Endothelial cell of umbilical vein (primary cell): Measurements from ENCODE around the gene MAML3. TPM values are rescaled to one million over a fixed set of nuclear protein-coding genes. Genes with fewer than 3 reads are reported as not detected.

Experiments
- BruUV-seq: library from RNA; stranded (reverse); fragments of 400-500 nt; replicated peaks from 2 replicates; lab custom pipeline; 2021; lab: Mats Ljungman, UMichigan
- CTCF ChIA-PET: fragments of 300-600, 350-600 bp; sonication (Branson Sonifier 250); formaldehyde crosslinking; loops from one replicate; lab custom pipeline; 2021; ENCODE audit warnings: antibody characterized with exemption, inconsistent platforms; lab: Charles Lee
- POLR2A ChIA-PET: fragments of 300-600, 350-600 bp; sonication (Branson Sonifier 250); formaldehyde crosslinking; loops from one replicate; lab custom pipeline; 2021; ENCODE audit warnings: antibody characterized with exemption, inconsistent platforms; lab: Charles Lee
- DNase-seq: peaks from one replicate; pipeline ENCODE4 v3.0.0-alpha.2; 2011; ENCODE audit warnings: low read depth, low spot score
- FAIRE-seq: peaks from 2 replicates; lab custom pipeline; 2011; peaks lifted over from hg19 to GRCh38; lab: Jason Lieb, UNC
- H2AFZ ChIP-seq: 2 replicates; pipeline ENCODE4 v1.6.0; 2012; ENCODE audit warnings: low read depth, low read length, control low read depth, inconsistent platforms
- H3K27ac ChIP-seq: 2 replicates; pipeline ENCODE4 v1.5.1; 2011; ENCODE audit warnings: low read depth, mild to moderate bottlenecking, control low read depth, low read length, moderate library complexity; ENCODE audit not compliant: insufficient read depth
- H3K27me3 ChIP-seq, 2 experiments: 2 replicates each; pipeline versions ENCODE4 v1.6.0 to v1.6.1; 2011; ENCODE audit warnings: low read length in 2 of 2, mixed read lengths in 1 of 2; ENCODE audit not compliant: control insufficient read depth in 2 of 2, insufficient read depth in 2 of 2
- H3K36me3 ChIP-seq, 2 experiments: 2 replicates in 1 of 2; 3 replicates in 1 of 2; pipeline ENCODE4 v1.5.1; 2011; ENCODE audit warnings: low read length in 2 of 2, mild to moderate bottlenecking in 1 of 2, moderate library complexity in 1 of 2; ENCODE audit not compliant: control insufficient read depth in 2 of 2, insufficient read depth in 2 of 2; ENCODE audit errors: extremely low read depth in 1 of 2
- H3K4me1 ChIP-seq: 3 replicates; pipeline ENCODE4 v1.5.1; 2011; ENCODE audit warnings: mild to moderate bottlenecking, low read length; ENCODE audit not compliant: control insufficient read depth, insufficient read depth; ENCODE audit errors: extremely low read depth
- H3K4me2 ChIP-seq: 2 replicates; pipeline ENCODE4 v1.6.1; 2011; ENCODE audit warnings: low read length, control low read depth, mixed read lengths; ENCODE audit not compliant: insufficient read depth
- H3K4me3 ChIP-seq, 3 experiments: fragments of 200-600 bp in 1 of 3; sonication (generic), shearing (Covaris generic) in 1 of 3; replicated peaks in 1 of 3; 2 replicates each; pipeline ENCODE4 v1.5.1; 2011 to 2016; ENCODE audit warnings: control low read depth in 3 of 3, low read length in 3 of 3, mild to moderate bottlenecking in 2 of 3, inconsistent platforms in 1 of 3, low read depth in 1 of 3, moderate library complexity in 1 of 3; ENCODE audit not compliant: insufficient read depth in 1 of 3
- H3K79me2 ChIP-seq: 2 replicates; pipeline ENCODE4 v1.6.0; 2012; ENCODE audit warnings: low read length, inconsistent platforms; ENCODE audit not compliant: control insufficient read depth, insufficient read depth
- H3K9ac ChIP-seq: replicated peaks from 2 replicates; pipeline ENCODE3; 2011; ENCODE audit warnings: low read length, control low read depth; ENCODE audit not compliant: insufficient read depth; ENCODE audit errors: extremely low read depth
- H3K9me1 ChIP-seq: replicated peaks from 3 replicates; pipeline ENCODE4 v1.6.0; 2011; ENCODE audit warnings: mild to moderate bottlenecking, low read length; ENCODE audit not compliant: control insufficient read depth, insufficient read depth; ENCODE audit errors: extremely low read depth
- H3K9me3 ChIP-seq: replicated peaks from 2 replicates; pipeline ENCODE4 v1.5.1; 2012; ENCODE audit warnings: low read length, inconsistent platforms; ENCODE audit not compliant: control insufficient read depth, insufficient read depth
- H4K20me1 ChIP-seq: replicated peaks from 2 replicates; pipeline ENCODE3; 2011; ENCODE audit warnings: mild to moderate bottlenecking, low read length; ENCODE audit not compliant: control insufficient read depth, insufficient read depth; ENCODE audit errors: extremely low read depth
- EZH2 ChIP-seq: IDR thresholded peaks from 2 replicates; pipeline ENCODE4 v1.6.1; 2012; ENCODE audit warnings: borderline replicate concordance, low read depth, mild to moderate bottlenecking, moderate library complexity, low read length, inconsistent platforms; ENCODE audit not compliant: severe bottlenecking
- GATA2 ChIP-seq: IDR thresholded peaks from 2 replicates; pipeline ENCODE4 v1.7.0; 2011; ENCODE audit warnings: low read depth, mild to moderate bottlenecking, moderate library complexity, mixed read lengths, low read length; ENCODE audit not compliant: insufficient read length, insufficient read depth
- JUN ChIP-seq: IDR thresholded peaks from 2 replicates; pipeline ENCODE4 v1.6.1; 2011; ENCODE audit warnings: borderline replicate concordance, low read depth; ENCODE audit not compliant: insufficient read length, insufficient read depth
- MAX ChIP-seq: IDR thresholded peaks from 2 replicates; pipeline ENCODE4 v1.6.1; 2011; ENCODE audit not compliant: insufficient read depth, insufficient read length
- MYC ChIP-seq: IDR thresholded peaks from one replicate; pipeline ENCODE4 v1.6.1; 2011; ENCODE audit warnings: mild to moderate bottlenecking, low read depth, low read length
- POLR2A ChIP-seq: IDR thresholded peaks from 2 replicates; pipeline ENCODE4 v1.6.1; 2012; ENCODE audit warnings: low read depth, mild to moderate bottlenecking, control low read depth, low read length
- POLR2AphosphoS5 ChIP-seq: IDR thresholded peaks from 2 replicates; pipeline ENCODE4 v1.6.1; 2012; ENCODE audit warnings: low read depth, mild to moderate bottlenecking, control low read depth, low read length, moderate library complexity; ENCODE audit not compliant: insufficient read depth
- dilution Hi-C: fragments of 300-500 bp; cut with MboI; formaldehyde crosslinking; loops from one replicate; pipeline ENCODE4 v1.15.0; 2019; ENCODE audit warnings: low sequenced_read_pairs; ENCODE audit not compliant: extremely low pct_ligation_motif_present
- intact Hi-C: fragments of 100-400 bp; cut with micrococcal nuclease; formaldehyde crosslinking; loops from one replicate; pipeline ENCODE4 v1.10.0; 2022
- polyA plus RNA-seq, 4 experiments: library from polyadenylated mRNA; depleted of rRNA in 3 of 4; stranded (reverse) in 3 of 4; unstranded in 1 of 4; fragments of >200 nt; gene quantifications; 2 replicates each; pipeline versions ENCODE4 v1.2.1 to v1.2.3, GENCODE V29; 2011 to 2012; ENCODE audit warnings: missing spikeins in 1 of 4
- total RNA-seq: library from RNA; stranded (reverse); gene quantifications from 2 replicates; pipeline ENCODE4 v1.2.3, GENCODE V29; 2021
- TF ChIP-seq, protein P1 (sequence below), 2 donors: IDR thresholded peaks; 1 replicate in 1 of 2; 2 replicates in 1 of 2; pipeline ENCODE4 v1.5.1; 2011; ENCODE audit warnings: low read length in 2 of 2, mild to moderate bottlenecking in 2 of 2, moderate library complexity in 2 of 2, control low read depth in 1 of 2, inconsistent platforms in 1 of 2, low read depth in 1 of 2; ENCODE audit not compliant: insufficient read depth in 1 of 2; ENCODE audit errors: extremely low read depth in 1 of 2

MAML3 gene
- total and polyA plus RNA-seq, 2 donors (not counting 3 experiments of a cell fraction or from before 2014, with no cell fraction given): 14.0 to 20.3 TPM

DNA sequence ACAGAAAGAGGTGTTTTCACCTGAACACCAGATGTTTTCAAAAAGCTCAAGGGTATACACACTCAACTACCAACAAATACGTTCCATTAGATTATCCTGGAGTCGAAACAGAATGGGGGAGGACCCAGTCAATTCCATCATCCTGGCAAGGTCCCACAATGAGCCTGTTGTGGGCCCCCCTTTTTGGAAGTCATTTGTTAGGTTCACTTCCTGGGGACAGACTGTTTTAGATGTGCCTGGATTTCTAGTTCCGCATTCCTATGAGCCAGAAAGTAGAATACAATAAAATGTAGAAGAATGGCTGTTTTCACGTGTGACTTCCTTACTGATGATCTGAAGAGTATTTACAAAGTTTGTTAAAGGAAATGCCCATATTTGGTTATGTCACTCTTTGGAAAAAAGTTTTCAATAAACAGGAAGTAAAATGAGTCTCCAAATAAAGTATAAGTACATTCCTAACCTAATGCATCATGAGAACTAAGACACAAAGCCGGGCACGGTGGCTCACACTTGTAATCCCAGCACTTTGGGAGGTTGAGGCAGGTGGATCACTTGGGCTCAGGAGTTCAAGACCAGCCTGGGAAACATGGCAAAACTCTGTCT, 192.5 kb downstream of the MAML3 start:
- H3K27ac ChIP-seq: no peak overlapping the region
- dilution Hi-C loops: no loop called here
- POLR2A ChIA-PET: no interaction called here
- FAIRE-seq: peak; percentile 60
- DNase-seq: no peak
- H3K79me2 ChIP-seq: no peaks in the 10 kb centered on the region
- H3K4me2 ChIP-seq: no peak overlapping the region
- H3K36me3 ChIP-seq: no peaks in the 10 kb centered on the region
- no peak overlapping the region for H3K4me3 ChIP-seq
- H3K27me3 ChIP-seq: no peaks in the 10 kb centered on the region
- TSS peak; percentile 29 for BruUV-seq
- CTCF ChIA-PET: interaction anchor here (1.4 to 2.2 kb wide), 3 partner anchors 12 to 24 kb away, joined by 3 to 5 read pairs (median 4); no protein-coding TSS in a partner anchor
- no peaks in the 10 kb centered on the region for H4K20me1 ChIP-seq
- no peaks in the 10 kb centered on the region for H3K9me1 ChIP-seq
- H3K4me1 ChIP-seq: peaks cover 20% of the 10 kb centered on the region
- intact Hi-C loops: no loop called here
- no peak overlapping the region for H3K9ac ChIP-seq
- TF ChIP-seq EZH2: no peak
- TF ChIP-seq MYC: no peak
- TF ChIP-seq, protein P1, sequence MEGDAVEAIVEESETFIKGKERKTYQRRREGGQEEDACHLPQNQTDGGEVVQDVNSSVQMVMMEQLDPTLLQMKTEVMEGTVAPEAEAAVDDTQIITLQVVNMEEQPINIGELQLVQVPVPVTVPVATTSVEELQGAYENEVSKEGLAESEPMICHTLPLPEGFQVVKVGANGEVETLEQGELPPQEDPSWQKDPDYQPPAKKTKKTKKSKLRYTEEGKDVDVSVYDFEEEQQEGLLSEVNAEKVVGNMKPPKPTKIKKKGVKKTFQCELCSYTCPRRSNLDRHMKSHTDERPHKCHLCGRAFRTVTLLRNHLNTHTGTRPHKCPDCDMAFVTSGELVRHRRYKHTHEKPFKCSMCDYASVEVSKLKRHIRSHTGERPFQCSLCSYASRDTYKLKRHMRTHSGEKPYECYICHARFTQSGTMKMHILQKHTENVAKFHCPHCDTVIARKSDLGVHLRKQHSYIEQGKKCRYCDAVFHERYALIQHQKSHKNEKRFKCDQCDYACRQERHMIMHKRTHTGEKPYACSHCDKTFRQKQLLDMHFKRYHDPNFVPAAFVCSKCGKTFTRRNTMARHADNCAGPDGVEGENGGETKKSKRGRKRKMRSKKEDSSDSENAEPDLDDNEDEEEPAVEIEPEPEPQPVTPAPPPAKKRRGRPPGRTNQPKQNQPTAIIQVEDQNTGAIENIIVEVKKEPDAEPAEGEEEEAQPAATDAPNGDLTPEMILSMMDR (IDR thresholded peaks at IDR 0.05; ENCODE audit: extremely low read depth in 1 of 2, insufficient read depth in 1 of 2, low read depth in 1 of 2, low read length in 2 of 2): no peak
- no peak for TF ChIP-seq POLR2A
- no peak for TF ChIP-seq POLR2AphosphoS5
- no peak for TF ChIP-seq MAX
- TF ChIP-seq GATA2: no peak
- TF ChIP-seq JUN: no peak
- H2AFZ ChIP-seq: no peak overlapping the region
- no peaks in the 10 kb centered on the region for H3K9me3 ChIP-seq
